ENCODE data around the gene ARHGAP22. TPM values are rescaled to one million over a fixed set of nuclear protein-coding genes. Genes with fewer than 3 reads are reported as not detected.

ARHGAP22 gene
- total RNA-seq, 1 experiment from 2014 or later = 9.9 TPM

DNA sequence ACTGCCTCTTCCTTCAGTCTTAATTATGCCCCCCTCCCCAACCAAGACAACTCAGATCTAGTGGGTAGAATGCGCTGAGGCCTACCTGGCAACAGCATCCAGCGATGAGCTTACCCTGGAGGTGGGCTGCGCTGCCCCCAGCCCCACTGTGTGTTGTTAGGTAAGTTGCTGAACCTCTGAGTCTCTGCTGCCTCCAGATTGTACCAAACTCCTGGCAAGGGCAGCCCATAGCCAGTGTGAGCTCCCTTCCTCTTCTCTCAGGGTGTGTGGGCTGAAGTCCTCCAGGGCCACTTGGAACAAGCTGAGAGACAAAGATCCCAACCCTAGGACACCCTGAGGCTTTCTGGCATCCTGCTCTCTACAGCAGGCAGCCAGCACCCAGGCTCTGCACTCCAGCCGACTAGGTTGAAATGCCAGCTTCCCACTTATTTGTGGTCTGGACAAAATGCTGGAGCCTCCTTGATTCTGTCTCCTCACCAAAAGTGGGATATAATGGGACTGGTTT lies 135.3 kb downstream of the ARHGAP22 start:
- CTCF ChIA-PET = no interaction called here
- H3K36me3 ChIP-seq (ENCODE audit: control insufficient read depth in 1 of 2, insufficient read depth in 2 of 2, low read length in 2 of 2) = no peaks in the 10 kb centered on the region
- BruUV-seq (replicated peaks) = no TSS peak
- intact Hi-C loops (cut with micrococcal nuclease) = no loop called here
- H3K9me3 ChIP-seq (ENCODE audit: control insufficient read depth in 1 of 2, insufficient read depth in 1 of 2, low read depth in 1 of 2, low read length in 2 of 2) = no peaks in the 10 kb centered on the region
- no peak for TF ChIP-seq TCF7L2 (IDR thresholded peaks at IDR 0.05; ENCODE audit: borderline replicate concordance, extremely low read depth, insufficient read depth, insufficient read length)
- TF ChIP-seq, protein P1, sequence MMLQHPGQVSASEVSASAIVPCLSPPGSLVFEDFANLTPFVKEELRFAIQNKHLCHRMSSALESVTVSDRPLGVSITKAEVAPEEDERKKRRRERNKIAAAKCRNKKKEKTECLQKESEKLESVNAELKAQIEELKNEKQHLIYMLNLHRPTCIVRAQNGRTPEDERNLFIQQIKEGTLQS (IDR thresholded peaks at IDR 0.05) = no peak
- TF ChIP-seq, protein P2, sequence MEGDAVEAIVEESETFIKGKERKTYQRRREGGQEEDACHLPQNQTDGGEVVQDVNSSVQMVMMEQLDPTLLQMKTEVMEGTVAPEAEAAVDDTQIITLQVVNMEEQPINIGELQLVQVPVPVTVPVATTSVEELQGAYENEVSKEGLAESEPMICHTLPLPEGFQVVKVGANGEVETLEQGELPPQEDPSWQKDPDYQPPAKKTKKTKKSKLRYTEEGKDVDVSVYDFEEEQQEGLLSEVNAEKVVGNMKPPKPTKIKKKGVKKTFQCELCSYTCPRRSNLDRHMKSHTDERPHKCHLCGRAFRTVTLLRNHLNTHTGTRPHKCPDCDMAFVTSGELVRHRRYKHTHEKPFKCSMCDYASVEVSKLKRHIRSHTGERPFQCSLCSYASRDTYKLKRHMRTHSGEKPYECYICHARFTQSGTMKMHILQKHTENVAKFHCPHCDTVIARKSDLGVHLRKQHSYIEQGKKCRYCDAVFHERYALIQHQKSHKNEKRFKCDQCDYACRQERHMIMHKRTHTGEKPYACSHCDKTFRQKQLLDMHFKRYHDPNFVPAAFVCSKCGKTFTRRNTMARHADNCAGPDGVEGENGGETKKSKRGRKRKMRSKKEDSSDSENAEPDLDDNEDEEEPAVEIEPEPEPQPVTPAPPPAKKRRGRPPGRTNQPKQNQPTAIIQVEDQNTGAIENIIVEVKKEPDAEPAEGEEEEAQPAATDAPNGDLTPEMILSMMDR (IDR thresholded peaks at IDR 0.05 in 2 of 3, conservative IDR thresholded peaks at IDR 0.05 in 1 of 3; ENCODE audit: borderline replicate concordance in 1 of 3, insufficient read depth in 1 of 3, low read depth in 2 of 3, low read length in 2 of 3) = no peak
- TF ChIP-seq, protein P3, sequence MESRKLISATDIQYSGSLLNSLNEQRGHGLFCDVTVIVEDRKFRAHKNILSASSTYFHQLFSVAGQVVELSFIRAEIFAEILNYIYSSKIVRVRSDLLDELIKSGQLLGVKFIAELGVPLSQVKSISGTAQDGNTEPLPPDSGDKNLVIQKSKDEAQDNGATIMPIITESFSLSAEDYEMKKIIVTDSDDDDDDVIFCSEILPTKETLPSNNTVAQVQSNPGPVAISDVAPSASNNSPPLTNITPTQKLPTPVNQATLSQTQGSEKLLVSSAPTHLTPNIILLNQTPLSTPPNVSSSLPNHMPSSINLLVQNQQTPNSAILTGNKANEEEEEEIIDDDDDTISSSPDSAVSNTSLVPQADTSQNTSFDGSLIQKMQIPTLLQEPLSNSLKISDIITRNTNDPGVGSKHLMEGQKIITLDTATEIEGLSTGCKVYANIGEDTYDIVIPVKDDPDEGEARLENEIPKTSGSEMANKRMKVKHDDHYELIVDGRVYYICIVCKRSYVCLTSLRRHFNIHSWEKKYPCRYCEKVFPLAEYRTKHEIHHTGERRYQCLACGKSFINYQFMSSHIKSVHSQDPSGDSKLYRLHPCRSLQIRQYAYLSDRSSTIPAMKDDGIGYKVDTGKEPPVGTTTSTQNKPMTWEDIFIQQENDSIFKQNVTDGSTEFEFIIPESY (IDR thresholded peaks at IDR 0.05; ENCODE audit: extremely low read depth, insufficient replicate concordance, low read length) = no peak
- no peak for TF ChIP-seq ELF1 (IDR thresholded peaks at IDR 0.05; ENCODE audit: borderline replicate concordance, low read depth)
- no peak for TF ChIP-seq POLR2AphosphoS5 (IDR thresholded peaks at IDR 0.05; ENCODE audit: low read depth, low read length)
- no peak for TF ChIP-seq SP1 (IDR thresholded peaks at IDR 0.05; ENCODE audit: low read depth)
- TF ChIP-seq, protein P4, sequence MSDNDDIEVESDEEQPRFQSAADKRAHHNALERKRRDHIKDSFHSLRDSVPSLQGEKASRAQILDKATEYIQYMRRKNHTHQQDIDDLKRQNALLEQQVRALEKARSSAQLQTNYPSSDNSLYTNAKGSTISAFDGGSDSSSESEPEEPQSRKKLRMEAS (IDR thresholded peaks at IDR 0.05) = no peak
- ATAC-seq = no peak
- DNase-seq (ENCODE audit: low read depth, low spot score) = no peak
- H3K27ac ChIP-seq (ENCODE audit: low read depth, low read length) = no peak overlapping the region
- H4K20me1 ChIP-seq (ENCODE audit: insufficient read depth) = no peaks in the 10 kb centered on the region
- H3K9ac ChIP-seq (ENCODE audit: low read length) = no peak overlapping the region
- H3K4me2 ChIP-seq (ENCODE audit: low read length) = no peak overlapping the region
- no peak overlapping the region for H3K4me3 ChIP-seq (replicated peaks in 1 of 2; ENCODE audit: low read depth in 1 of 2, low read length in 2 of 2)
- H3K9me2 ChIP-seq (ENCODE audit: insufficient read depth) = no peaks in the 10 kb centered on the region
- no peak overlapping the region for H2AFZ ChIP-seq (ENCODE audit: low read depth, low read length, poor library complexity, severe bottlenecking)
- POLR2A ChIA-PET = no interaction called here
- no peaks in the 10 kb centered on the region for H3K79me2 ChIP-seq (ENCODE audit: insufficient read depth, low read length)
- RAD21 ChIA-PET (ENCODE audit: low non-redundant PET in 1 of 2, low total read pairs in 2 of 2, uncharacterized antibody in 2 of 2, unreplicated experiment in 2 of 2) = no interaction called here
- peaks cover 0 to 4% of the 10 kb centered on the region in 2 experiments; a peak in 1 of 4 replicates for H3K4me1 ChIP-seq (ENCODE audit: control insufficient read depth in 1 of 2, insufficient read depth in 2 of 2, low read length in 2 of 2)
- no peaks in the 10 kb centered on the region for H3K27me3 ChIP-seq (ENCODE audit: insufficient read depth, low read length)

Data from HCT116 (cell line).